Kidney epithelial cell (primary cell): ENCODE measurements around the gene REPS1. TPM values are rescaled to one million over a fixed set of nuclear protein-coding genes. Genes with fewer than 3 reads are reported as not detected.
"Not testable (repeated sequence)": the region's sequence is repeated elsewhere in the genome, so short reads cannot be mapped to it uniquely, and the experiment has no call there.

Experiments
- DNase-seq: peaks from one replicate; pipeline ENCODE4 v3.0.0-alpha.2; 2010; ENCODE audit warnings: low read depth
- H3K27me3 ChIP-seq: 2 replicates; pipeline ENCODE4 v1.6.0; 2011; ENCODE audit warnings: low read length; ENCODE audit not compliant: control insufficient read depth, insufficient read depth
- H3K36me3 ChIP-seq: 2 replicates; pipeline ENCODE4 v1.5.1; 2011; ENCODE audit warnings: low read length; ENCODE audit not compliant: control insufficient read depth, insufficient read depth
- H3K4me3 ChIP-seq: 2 replicates; pipeline ENCODE4 v1.5.1; 2011; ENCODE audit warnings: low read depth, mild to moderate bottlenecking, control low read depth, low read length
- total RNA-seq: library from RNA; depleted of rRNA; stranded (reverse); fragments of >200 nt; gene quantifications from 2 replicates; pipeline ENCODE4 v1.2.3, GENCODE V29; 2015
- TF ChIP-seq, protein P1 (sequence below): IDR thresholded peaks from 2 replicates; pipeline ENCODE4 v1.5.1; 2011; ENCODE audit warnings: mild to moderate bottlenecking, moderate library complexity, low read length, control low read depth, inconsistent platforms; ENCODE audit not compliant: insufficient read depth, poor library complexity, severe bottlenecking

REPS1 gene
- total RNA-seq, 1 donor from 2014 or later = 40.7 TPM

DNA sequence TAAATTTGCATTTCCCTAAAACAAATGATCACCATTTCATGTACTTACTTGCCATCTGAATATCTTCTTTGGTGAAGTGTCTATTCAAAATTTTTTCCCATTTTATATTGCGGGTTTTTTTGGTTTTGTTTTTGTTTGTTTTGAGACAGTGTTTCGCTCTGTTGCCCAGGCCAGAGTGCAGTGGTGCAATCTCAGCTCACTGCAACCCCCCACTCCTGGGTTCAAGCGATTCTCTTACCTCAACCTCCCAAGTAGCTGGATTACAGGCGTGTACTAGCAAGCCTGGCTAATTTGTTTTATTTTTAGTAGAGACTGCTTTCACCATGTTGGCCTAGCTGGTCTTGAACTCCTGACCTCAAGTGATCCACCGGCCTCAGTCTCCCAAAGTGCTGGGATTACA, 9.1 kb upstream of the REPS1 start:
- no peak for DNase-seq
- TF ChIP-seq, protein P1, sequence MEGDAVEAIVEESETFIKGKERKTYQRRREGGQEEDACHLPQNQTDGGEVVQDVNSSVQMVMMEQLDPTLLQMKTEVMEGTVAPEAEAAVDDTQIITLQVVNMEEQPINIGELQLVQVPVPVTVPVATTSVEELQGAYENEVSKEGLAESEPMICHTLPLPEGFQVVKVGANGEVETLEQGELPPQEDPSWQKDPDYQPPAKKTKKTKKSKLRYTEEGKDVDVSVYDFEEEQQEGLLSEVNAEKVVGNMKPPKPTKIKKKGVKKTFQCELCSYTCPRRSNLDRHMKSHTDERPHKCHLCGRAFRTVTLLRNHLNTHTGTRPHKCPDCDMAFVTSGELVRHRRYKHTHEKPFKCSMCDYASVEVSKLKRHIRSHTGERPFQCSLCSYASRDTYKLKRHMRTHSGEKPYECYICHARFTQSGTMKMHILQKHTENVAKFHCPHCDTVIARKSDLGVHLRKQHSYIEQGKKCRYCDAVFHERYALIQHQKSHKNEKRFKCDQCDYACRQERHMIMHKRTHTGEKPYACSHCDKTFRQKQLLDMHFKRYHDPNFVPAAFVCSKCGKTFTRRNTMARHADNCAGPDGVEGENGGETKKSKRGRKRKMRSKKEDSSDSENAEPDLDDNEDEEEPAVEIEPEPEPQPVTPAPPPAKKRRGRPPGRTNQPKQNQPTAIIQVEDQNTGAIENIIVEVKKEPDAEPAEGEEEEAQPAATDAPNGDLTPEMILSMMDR = no peak
- H3K36me3 ChIP-seq = no peaks in the 10 kb centered on the region
- H3K27me3 ChIP-seq = no peaks in the 10 kb centered on the region
- H3K4me3 ChIP-seq = no peak overlapping the region

DNA sequence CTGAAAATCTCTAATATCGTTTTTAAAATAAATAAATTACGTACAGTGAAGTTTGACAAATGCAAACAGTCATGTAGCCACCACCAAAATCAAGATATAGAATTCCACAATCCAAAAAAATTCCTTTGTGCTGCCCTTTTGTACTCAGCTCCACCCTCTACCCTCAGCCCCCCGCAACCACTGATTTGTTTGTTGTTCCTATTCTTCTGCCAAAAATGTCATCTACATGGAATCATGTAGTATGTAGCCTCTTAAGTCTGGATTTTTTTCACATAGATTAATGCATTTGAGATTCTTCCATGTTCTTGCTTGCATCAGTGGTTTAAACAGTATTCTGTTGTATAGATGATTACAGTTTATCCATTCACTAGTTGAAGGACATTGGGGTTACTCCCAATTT, 8.5 kb upstream of the REPS1 start:
- Histone ChIP-seq H3K36me3 (no peaks in the 10 kb centered on the region), H3K27me3 (no peaks in the 10 kb centered on the region), H3K4me3 (no peak overlapping the region)
- TF ChIP-seq, protein P1 = no peak
- no peak for DNase-seq

DNA sequence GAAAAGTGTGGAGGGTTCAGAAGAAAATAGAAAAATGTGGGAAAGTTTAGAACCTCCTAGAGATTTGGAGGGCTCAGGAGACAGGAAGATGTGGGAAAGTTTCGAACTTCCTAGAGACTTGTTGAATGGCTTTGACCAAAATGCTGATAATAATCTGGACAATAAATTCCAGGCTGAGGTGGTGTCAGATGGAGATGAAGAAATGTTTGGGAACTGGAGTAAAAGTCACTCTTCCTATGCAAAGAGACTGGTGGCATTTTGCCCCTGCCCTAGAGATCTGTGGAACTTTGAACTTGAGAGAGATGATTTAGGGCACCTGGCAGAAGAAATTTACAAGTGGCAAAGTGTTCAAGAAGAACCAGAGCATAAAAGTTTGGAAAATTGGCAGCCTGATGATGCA, 5.4 kb upstream of the REPS1 start:
- not testable (repeated sequence) for H3K4me3 ChIP-seq, DNase-seq, H3K36me3 ChIP-seq, H3K27me3 ChIP-seq

DNA sequence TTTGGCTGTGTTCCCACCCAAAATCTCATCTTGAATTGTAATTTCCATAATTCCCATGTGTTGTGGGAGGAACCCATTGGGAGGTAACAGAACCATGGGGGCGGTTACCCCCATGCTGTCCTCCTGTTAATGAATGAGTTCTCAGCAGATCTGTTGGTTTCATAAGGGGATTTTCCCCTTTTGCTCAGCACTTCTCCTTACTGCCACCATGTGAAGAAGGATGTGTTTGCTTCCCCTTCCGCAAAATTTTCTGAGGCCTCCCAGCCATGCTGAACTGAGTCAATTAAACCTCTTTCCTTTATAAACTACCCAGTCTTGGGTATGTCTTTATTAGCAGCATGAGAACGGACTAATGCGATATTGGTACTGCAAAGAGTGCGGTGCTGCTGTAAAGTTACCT, 4.9 kb upstream of the REPS1 start:
- H3K36me3 ChIP-seq, H3K27me3 ChIP-seq, H3K4me3 ChIP-seq, DNase-seq: not testable (repeated sequence)

DNA sequence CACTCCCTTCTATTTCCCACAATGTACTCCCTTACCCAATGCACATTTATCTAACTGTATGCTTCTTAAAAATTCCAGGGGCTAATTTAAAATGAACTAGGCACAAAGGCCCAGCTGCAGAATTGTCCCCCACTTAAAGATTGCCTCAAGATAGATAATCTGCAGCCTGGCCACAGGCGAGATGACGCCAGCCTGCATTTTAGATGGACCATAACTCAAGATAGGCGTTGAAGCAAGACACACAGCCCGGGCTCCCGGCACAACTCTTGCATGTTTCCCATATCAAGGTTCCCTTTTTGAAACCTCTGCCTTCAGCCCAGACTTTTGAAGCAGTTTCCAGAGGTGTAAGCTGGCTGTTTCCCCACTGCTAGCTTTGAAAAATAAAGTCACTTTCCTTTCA, 3.2 kb upstream of the REPS1 start:
- H3K4me3 ChIP-seq = no peak overlapping the region

DNA sequence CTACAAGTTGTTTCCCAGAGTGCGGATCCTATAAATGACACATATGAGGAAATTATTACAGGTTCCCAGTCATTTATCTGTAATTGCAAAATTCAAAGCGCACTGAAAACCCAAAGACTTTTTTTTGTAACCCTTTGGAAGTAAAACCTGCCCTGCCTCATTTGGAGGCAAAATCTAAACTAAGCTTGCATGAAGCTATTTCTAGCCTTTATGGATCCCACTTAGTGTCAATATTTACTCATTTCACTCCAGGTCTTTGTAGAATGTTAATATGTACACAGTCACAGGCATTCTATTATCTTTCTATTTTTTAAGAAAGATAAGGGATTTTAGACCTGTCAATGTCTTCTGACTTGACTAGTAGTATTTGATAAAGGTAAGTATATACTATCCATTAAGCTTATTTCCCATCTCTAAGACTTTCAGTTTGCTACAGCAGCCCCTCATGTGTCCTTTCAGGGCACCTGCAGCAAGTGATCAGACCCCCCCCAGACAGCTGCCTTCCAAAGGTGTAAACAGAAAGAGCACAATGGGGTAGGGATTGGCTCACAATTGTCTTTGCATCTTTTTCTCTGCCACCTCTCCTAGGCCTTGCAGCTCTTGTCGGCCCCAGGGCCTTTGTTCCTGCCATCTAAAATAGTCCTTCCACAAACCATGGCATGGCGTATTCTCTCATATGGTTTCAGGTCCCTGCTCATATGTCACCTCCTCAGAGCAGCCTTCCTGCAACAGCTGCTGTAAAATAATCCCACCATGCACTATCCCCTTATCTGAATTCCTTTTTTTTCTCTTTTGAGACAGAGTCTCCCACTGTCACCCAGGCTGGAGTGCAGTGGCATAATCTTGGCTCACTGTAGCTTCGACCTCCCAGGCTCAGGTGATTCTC, 1.3 kb upstream of the REPS1 start:
- TF ChIP-seq, protein P1 = no peak
- Histone ChIP-seq H3K27me3 (no peaks in the 10 kb centered on the region), H3K36me3 (no peaks in the 10 kb centered on the region), H3K4me3 (no peak overlapping the region)
- no peak for DNase-seq

More for the DNA sequence above, 3.2 kb upstream of the REPS1 start:
- TF ChIP-seq, protein P1 = no peak
- Histone ChIP-seq H3K36me3 (no peaks in the 10 kb centered on the region), H3K27me3 (no peaks in the 10 kb centered on the region)
- no peak for DNase-seq

DNA sequence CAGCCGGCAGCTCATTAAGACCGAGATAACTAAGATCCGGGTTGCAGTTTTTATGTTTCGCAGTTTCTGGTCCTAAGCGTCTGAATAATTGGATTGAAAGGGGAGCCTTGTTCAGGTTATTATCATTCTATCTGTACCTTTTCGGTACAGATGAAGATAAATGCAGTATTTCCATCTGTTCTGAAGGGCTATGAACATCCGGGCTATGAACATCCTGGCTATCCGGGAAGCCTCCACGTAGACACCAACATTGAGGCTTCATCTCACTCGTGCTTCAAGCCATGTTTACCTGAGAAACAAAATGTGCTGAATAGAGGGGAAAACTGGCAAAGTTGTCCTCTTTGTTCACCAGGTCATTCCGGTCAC, 399 bp upstream of the REPS1 start:
- Histone ChIP-seq H3K36me3 (no peaks in the 10 kb centered on the region), H3K4me3 (peak overlapping the region; percentile 90), H3K27me3 (no peaks in the 10 kb centered on the region)
- TF ChIP-seq, protein P1 = no peak
- DNase-seq = no peak
